ENCODE results near the gene FOXP1.

Gene FOXP1

DNA sequence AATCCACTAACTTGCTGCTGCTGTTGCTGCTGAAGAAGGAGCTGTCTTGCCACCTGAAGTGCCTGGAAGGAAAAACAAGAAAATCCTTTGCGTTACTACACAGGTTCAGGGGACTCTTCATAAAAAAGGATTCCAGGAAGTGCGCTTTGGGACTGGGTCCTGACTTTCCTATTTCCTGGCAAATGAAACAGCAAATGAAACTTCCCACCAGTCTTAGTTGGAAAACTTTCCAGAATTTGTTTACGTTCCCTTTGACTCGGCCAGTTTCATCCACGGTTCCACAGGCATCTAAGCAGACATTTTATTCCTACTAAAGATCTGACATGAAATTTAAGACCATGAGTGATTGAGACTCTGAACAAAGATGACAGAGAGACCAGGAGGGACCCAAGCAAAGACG is 471.0 kb downstream of the FOXP1 start:
- DNase-seq = no peak

- DNase-seq = no peak
Observed at GRCh38 chr3:71111784-71112440, 471.6 kb downstream of the FOXP1 start.

DNA sequence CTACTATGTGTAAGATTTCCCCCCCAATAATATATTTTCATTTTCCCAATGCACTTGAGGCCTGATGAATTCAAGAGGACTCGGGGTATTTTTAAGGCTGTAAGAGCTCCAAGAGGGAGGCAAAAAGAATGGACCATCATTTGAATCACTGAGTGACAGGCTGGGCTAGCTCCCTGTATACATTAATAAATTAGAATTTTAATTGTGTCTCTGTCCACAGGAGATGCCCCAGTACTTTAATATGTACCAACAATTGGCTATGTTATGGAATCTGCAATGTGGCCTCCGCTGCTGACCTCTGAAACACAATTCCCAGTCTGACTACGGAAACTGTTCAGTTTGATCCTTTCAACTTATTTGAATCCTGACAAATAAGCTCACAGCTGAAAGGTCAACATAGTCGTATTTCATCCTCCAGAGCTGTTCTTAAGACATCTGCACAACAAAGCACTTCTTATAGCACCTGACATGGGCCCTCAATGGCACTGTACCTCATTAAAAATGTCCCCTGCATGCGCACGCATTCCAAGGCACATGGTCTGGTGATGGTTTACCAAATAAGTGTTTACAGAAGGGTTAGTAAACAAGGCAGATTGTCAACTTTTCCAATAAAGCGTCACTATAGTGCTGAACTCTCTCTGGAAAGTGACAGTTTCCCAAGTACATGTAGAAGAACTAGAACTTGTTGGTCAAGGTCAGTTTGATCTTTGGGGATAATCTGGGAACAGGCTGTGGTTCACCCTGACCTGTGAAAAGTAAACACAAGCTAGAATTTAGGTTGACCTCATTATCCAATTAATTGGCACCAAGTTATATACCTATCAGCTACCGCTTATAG is 472.9 kb downstream of the FOXP1 start:
- DNase-seq = no peak

DNA sequence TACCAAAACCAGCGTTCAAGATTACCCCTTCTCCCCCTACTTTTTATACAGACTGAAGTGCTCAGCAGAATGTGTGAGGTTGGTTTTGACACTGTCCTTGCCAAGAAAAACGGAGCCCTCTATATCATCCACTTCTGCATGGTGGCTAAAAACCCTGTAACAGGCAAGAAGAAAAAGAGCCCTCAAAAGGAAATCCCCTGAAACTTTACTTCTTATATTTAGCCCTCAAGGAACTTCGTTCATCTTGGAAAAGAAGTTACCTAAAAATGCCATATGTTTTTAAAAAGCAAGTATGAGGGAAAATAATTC is 473.6 kb downstream of the FOXP1 start:
- DNase-seq = no peak

GRCh38 chr3:71109241-71109976 is 474.1 kb downstream of the FOXP1 start:
- DNase-seq = no peak

GRCh38 chr3:71107926-71108325 is 475.6 kb downstream of the FOXP1 start:
- no peak for DNase-seq

DNA sequence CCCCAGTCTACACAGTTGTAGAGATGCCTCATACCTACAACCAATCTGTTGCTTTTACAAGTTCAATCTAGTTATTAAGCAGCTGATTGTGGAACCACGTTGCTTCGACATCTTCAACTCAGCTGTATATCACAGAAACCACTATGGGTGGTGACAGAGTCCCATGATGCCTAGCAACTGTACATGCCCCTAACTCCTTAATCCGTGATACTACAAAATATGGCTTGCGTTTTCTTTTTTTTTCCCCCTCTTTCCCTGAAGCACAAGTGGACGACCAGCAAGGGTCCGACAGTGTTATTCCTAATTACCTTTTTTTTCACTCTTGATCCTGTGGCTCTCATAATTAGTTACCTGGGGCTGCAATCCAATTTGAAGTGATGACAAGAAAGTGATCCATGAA is 478.6 kb downstream of the FOXP1 start:
- no peak for DNase-seq

DNA sequence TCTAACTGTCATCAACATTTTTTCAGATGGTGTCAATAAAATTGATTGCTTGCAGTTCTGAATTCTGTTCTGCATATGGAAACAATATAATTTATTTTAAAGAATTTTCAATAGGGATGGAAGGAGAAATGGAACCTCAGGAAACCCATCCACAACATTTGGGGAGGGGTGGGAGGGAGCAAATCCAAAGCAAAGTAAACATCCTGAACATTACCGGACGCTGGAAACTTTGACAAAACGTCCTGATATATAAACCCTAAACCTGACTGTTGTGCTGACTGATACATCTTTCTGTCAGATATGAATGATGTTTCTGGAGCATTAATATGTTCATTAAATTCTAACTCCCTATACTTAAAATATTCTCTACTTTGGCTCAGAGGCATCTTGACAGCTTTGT is 479.0 kb downstream of the FOXP1 start:
- no peak for DNase-seq

DNA sequence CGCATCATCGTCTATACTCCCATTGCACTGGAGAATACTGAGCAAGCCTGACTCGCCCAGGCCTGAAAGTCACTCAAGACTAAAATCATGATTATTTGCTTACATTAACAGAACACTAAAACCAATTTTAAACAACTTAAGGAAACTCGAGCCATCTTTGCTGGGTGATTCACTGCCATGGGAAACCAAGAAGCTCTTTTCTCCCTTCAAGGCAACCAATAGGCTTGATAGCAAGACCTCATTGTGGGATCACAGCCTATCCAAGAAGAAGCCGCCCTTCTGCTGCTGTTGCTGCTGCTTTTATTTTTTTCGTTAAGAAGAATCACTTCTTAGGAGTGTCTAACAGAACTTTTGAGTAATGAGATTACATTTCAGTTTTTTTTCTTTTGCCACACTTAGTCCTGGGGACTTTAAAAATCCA is 479.4 kb downstream of the FOXP1 start:
- DNase-seq = no peak

DNA sequence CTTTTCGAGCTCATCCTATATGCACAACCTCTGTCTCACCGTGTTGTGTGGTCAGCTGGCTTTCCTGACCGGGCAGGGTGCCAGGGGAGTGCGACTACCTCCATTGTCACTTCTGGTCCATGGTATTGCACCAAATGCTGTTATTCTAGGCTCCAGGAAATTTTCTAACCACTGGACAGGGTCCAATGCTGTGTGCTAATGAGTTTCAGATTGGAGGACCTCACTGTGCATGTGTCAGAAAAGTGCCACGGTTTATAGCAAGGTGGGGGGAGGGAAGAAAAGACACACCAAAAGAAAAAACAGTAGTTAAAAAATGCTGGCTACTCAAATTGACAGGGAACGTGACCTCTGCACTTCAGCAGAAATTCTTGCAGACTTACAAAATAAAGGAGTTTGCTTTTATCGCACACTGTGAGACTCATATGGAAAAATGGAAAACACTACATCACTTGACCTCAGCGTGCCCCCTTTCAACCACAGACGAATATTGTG is 480.1 kb downstream of the FOXP1 start:
- DNase-seq = peak; percentile 59

- DNase-seq = no peak
Observed at GRCh38 chr3:71102111-71102983, 481.2 kb downstream of the FOXP1 start.

- no peak for DNase-seq
Observed at GRCh38 chr3:71101626-71102025, 481.9 kb downstream of the FOXP1 start.

- DNase-seq = no peak
Observed at GRCh38 chr3:71101014-71101413, 482.5 kb downstream of the FOXP1 start.

- no peak for DNase-seq
Observed at GRCh38 chr3:71099997-71100719, 483.4 kb downstream of the FOXP1 start.

DNA sequence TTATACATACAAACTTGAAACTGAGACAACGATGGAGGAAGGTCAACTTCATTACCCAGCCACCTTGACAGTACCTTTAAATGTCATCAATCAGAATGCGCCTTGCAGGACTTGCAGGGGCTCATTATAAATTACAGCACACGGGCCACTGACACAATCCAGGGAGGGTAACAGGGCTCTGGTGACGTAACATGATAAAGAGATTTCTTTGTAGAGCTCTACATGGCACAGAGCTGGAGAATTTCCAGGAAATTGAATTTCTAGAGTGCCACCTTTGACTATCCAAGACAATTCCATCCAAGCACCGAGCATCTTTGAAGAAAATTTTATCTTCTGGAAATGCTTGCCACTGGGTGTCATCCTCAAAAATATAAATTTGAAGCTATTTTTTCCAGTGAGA is 486.0 kb downstream of the FOXP1 start:
- no peak for DNase-seq

DNA sequence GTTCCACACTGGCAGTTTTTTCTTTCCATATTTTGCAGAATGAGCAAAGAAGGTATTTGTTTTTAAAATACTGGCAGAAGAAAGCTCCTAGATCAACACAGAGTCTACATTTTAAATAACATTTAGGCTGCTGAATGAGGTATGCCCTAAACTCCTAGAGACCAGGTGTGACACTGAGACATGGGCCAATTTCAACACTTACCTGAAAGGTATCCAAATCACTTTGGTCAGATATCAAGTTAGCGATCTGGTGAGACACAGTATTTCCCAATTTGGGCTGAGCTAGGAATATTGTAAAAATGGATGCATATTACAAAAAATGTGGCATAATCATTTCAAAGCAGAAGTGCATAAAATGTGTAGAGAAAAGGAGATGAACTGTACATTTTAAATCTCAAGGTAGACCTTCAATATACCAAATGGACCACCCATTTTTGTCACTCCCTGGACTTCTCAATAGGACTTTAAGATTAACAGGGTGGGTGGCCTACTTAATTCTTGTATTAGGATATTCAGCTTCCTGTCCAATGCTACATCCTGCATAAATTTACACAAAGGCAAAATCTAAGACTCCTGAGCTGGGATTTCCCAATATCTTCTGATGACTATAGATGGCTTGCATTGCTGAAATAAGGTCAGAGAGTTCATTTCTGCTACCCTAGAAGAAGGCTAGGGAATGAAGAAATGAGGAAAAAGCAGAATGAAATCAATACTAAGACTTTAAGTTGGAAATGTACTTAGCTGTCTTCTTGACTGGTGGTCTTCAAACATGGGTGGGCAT is 487.8 kb downstream of the FOXP1 start:
- no peak for DNase-seq

DNA sequence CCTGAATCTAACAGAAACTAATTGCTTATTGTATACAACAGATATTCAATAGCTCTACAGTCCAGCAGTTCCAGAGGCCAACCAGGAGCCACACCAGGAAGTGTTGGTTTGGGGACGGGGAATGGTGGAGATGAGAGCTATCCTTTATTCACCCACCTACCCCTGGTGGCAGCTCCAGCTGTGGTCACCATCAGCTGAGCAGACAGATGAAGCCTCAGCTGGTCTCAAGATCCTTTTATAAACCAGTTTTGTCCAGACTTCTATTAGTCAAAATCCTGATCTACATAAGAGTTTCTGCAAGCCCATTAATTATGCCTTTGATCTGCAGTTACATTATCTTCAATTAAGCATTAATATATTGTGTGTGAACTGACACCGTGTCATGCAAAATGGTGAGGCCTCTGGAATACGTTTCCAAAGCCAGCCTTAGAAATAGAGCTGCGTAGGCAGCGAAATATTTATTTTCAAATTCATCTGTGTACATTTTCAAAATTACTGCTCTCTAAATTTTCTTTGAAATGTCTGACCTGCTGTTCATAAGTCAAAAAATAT is 488.8 kb downstream of the FOXP1 start:
- DNase-seq = no peak

GRCh38 chr3:71092665-71093064 is 490.9 kb downstream of the FOXP1 start:
- DNase-seq = no peak

GRCh38 chr3:71090207-71090606 is 493.3 kb downstream of the FOXP1 start:
- DNase-seq = no peak

DNA sequence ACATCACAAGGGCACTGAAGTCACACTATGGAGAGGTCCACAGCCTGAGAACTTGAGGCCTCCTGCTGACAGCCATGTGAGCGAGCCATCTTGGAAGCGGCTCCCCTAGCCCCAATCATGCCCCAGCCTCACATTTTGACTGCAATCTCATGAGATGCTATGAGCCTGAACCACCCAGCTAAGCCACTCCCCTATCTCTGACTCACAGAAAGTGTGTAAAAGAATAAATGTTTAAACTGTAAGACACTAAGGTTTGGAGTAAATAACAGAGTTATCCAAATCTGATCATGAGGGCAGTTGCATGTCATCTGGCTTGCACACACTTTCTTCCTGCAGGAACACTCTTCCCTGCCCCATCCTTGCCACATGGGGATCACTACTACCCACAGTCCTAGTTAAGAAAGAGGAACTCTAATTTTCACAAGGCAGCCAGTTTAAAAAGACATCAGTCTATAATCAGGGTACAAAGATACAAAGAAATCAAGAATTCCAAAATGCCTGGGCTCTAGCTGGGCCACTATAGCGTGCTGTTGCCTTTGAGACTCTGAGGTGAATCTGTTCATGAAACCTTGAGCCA is 494.2 kb downstream of the FOXP1 start:
- DNase-seq = no peak

DNA sequence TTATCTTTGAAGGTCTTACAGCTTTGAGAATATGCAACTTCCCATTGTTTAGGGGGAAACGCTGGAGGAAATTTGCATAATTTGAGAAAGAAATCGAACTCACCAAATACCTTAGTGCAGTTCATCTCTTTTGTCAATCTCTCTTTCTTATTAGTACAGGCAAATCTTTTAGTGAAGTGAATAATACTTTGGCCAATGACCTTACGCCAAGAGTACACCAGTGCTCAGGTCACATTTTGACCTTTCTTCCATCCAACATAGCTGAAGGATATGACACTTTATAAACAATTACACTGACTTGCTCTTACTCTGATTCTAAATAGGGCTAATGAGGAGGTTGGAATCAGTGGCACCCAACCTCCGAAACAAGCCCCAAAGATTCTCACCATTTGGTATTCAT is 494.8 kb downstream of the FOXP1 start:
- no peak for DNase-seq
